Kidney epithelial cell (primary cell): ENCODE data around the gene C11orf65. TPM values are rescaled to one million over a fixed set of nuclear protein-coding genes. Genes with fewer than 3 reads are reported as not detected.
"Not testable (repeated sequence)": the region's sequence is repeated elsewhere in the genome, so short reads cannot be mapped to it uniquely, and the experiment has no call there.

Experiments used
- DNase-seq: peaks from one replicate; pipeline ENCODE4 v3.0.0-alpha.2; 2010; ENCODE audit warnings: low read depth
- H3K27me3 ChIP-seq: 2 replicates; pipeline ENCODE4 v1.6.0; 2011; ENCODE audit warnings: low read length; ENCODE audit not compliant: control insufficient read depth, insufficient read depth
- H3K36me3 ChIP-seq: 2 replicates; pipeline ENCODE4 v1.5.1; 2011; ENCODE audit warnings: low read length; ENCODE audit not compliant: control insufficient read depth, insufficient read depth
- H3K4me3 ChIP-seq: 2 replicates; pipeline ENCODE4 v1.5.1; 2011; ENCODE audit warnings: low read depth, mild to moderate bottlenecking, control low read depth, low read length
- total RNA-seq: library from RNA; depleted of rRNA; stranded (reverse); fragments of >200 nt; gene quantifications from 2 replicates; pipeline ENCODE4 v1.2.3, GENCODE V29; 2015
- TF ChIP-seq, protein P1 (sequence below): IDR thresholded peaks from 2 replicates; pipeline ENCODE4 v1.5.1; 2011; ENCODE audit warnings: mild to moderate bottlenecking, moderate library complexity, low read length, control low read depth, inconsistent platforms; ENCODE audit not compliant: insufficient read depth, poor library complexity, severe bottlenecking

Gene C11orf65
- total RNA-seq, 1 donor from 2014 or later: 0.25 TPM

DNA sequence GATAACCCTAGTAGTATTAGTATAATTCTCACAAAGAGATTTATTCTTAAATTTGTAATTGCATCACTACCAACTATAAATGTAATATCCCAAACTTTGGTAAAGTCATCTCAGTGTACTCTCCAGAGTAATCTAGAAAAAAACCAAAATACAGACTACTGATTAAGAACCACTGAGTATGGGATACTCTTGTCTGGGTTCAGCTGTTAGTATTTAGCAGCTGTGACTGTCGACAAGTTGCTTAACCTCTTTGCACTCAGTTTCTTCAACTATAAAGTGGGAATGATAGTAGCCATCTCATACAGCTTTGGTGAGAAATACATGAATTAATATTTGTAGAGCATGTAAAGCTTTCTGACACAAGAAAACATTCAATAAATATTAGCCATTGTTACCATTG, 35.3 kb downstream of the C11orf65 start:
- no peak for DNase-seq
- Histone ChIP-seq H3K27me3 (no peaks in the 10 kb centered on the region), H3K4me3 (no peak overlapping the region), H3K36me3 (no peaks in the 10 kb centered on the region)
- TF ChIP-seq, protein P1, sequence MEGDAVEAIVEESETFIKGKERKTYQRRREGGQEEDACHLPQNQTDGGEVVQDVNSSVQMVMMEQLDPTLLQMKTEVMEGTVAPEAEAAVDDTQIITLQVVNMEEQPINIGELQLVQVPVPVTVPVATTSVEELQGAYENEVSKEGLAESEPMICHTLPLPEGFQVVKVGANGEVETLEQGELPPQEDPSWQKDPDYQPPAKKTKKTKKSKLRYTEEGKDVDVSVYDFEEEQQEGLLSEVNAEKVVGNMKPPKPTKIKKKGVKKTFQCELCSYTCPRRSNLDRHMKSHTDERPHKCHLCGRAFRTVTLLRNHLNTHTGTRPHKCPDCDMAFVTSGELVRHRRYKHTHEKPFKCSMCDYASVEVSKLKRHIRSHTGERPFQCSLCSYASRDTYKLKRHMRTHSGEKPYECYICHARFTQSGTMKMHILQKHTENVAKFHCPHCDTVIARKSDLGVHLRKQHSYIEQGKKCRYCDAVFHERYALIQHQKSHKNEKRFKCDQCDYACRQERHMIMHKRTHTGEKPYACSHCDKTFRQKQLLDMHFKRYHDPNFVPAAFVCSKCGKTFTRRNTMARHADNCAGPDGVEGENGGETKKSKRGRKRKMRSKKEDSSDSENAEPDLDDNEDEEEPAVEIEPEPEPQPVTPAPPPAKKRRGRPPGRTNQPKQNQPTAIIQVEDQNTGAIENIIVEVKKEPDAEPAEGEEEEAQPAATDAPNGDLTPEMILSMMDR: no peak

DNA sequence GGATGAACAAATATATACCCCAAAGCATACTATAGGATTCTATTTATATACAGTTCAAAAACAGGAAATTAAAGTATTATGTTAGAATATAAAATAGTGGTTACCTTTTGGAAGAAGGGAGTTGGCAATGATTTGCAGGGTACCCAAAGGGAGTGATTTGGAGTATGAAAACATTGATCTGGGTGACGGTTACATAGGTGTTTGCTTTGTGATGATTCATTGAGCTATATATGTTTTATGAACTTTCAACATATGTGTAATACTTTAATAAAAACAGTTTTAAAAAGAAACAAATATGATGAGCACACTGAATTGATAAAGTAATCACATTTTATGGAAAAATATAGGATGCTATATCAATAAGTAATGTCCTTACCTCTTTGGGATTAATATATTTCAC, 36.0 kb downstream of the C11orf65 start:
- no peak for DNase-seq
- no peak overlapping the region for H3K4me3 ChIP-seq
- H3K27me3 ChIP-seq: no peaks in the 10 kb centered on the region

DNA sequence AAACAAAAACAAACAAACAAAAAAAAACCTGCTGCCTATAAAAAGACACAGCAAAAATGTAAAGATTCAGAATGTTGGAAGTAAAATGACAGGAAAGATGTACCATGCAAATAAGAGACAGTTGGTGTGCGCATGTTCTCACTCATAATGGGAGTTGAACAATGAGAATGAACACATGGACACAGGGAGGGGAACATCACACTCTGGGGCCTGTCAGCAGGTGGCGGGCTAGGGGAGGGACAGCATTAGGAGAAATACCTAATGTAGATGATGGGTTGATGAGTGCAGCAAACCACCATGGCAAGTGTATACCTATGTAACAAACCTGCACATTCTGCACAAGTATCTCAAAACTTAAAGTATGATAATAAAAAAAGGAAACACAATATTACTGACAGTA, 49.8 kb downstream of the C11orf65 start:
- not testable (repeated sequence) for DNase-seq, H3K27me3 ChIP-seq, H3K36me3 ChIP-seq, H3K4me3 ChIP-seq
- TF ChIP-seq, protein P1: peak; percentile 24

More for the DNA sequence above, 36.0 kb downstream of the C11orf65 start:
- H3K36me3 ChIP-seq: no peaks in the 10 kb centered on the region
- TF ChIP-seq, protein P1: no peak

DNA sequence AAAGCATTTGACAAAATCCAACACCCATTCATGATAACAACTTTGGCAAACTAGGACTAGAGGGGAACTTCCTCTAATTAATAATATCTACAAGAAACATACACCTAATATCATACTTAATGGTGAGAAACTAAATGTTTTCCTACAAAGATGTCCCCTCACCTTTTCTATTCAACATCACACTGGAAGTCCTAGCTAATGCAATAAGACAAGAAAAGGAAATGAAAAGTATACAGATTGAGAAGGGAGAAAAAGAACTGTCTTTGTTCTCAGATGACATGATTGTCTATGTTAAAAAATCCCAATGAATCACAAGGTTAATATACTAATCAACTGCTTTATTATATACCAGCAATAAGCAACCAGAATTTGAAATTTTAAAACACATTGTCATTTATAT, 52.4 kb downstream of the C11orf65 start:
- TF ChIP-seq, protein P1: no peak
- no peak overlapping the region for H3K4me3 ChIP-seq
- H3K27me3 ChIP-seq: no peaks in the 10 kb centered on the region
- DNase-seq: no peak
- H3K36me3 ChIP-seq: no peaks in the 10 kb centered on the region

DNA sequence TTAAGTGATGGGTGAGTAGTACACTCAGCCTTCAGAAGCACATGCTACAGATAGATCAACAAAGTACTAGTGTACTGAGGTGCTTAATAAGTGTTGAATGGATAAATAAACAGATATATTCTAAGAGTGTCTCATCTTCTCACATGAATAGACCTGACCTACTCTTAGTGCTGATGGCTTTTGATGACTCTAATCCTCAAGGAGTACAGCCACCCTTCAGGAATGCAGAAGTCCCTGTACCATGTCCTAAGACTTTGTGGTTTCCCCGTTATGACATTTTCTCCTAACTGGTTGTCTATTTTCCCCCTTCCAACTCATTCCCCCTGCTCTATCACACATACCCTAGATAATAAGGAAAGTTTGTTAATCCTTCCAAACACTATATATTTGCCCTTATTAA, 61.6 kb downstream of the C11orf65 start:
- TF ChIP-seq, protein P1: no peak
- peak; percentile 65 for DNase-seq
- H3K4me3 ChIP-seq: no peak overlapping the region
- H3K27me3 ChIP-seq: no peaks in the 10 kb centered on the region
- H3K36me3 ChIP-seq: no peaks in the 10 kb centered on the region

DNA sequence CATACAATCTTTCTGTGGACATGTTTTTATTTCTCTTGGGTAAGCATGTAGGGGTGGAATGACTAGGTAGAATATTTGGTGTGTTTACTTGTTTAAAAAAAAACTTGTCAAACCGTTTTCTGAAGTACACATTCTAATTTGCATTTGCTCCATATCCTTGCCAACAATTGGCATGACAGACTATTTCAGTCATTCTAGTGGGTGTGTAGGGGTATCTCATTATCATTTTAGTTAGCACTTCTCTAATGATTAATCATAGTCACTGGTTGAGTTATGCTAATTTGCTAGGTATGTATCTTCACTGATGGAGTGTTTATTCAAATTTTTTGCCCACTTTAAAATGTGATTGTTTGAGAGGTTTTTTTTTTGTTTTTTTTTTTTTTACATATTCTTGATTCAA, 64.3 kb downstream of the C11orf65 start:
- no peak for DNase-seq

More for the DNA sequence above, 64.3 kb downstream of the C11orf65 start:
- Histone ChIP-seq H3K27me3 (no peaks in the 10 kb centered on the region), H3K36me3 (no peaks in the 10 kb centered on the region), H3K4me3 (no peak overlapping the region)
- TF ChIP-seq, protein P1: no peak
